Smooth muscle cell (in vitro differentiated cells): ENCODE data around the gene PRKCH. TPM values are rescaled to one million over a fixed set of nuclear protein-coding genes. Genes with fewer than 3 reads are reported as not detected.

Source experiments
- DNase-seq: peaks from one replicate; lab custom pipeline; 2025; ENCODE audit not compliant: unreplicated experiment; lab: John Stamatoyannopoulos, UW
- H2AFZ ChIP-seq: fragments of 200-600 bp; sonication (generic); 2 replicates; pipeline ENCODE4 v1.6.0; 2016; ENCODE audit warnings: antibody characterized with exemption, low read depth, mild to moderate bottlenecking
- H3F3A ChIP-seq: fragments of 200-600 bp; sonication (generic); 2 replicates; pipeline ENCODE4 v1.6.0; 2017; ENCODE audit warnings: antibody characterized with exemption, low read depth
- H3K27ac ChIP-seq: fragments of 200-600 bp; sonication (generic); 2 replicates; pipeline ENCODE4 v1.5.1; 2016; ENCODE audit warnings: low read depth, mild to moderate bottlenecking
- H3K27me3 ChIP-seq: fragments of 200-600 bp; sonication (generic); 2 replicates; pipeline ENCODE4 v1.6.1; 2016; ENCODE audit warnings: low read depth, mild to moderate bottlenecking
- H3K36me3 ChIP-seq: fragments of 200-600 bp; sonication (generic); 2 replicates; pipeline ENCODE4 v1.5.1; 2016; ENCODE audit warnings: low read depth
- H3K4me1 ChIP-seq: fragments of 200-600 bp; sonication (generic); 2 replicates; pipeline ENCODE4 v1.5.1; 2016; ENCODE audit warnings: low read depth
- H3K4me2 ChIP-seq: fragments of 200-600 bp; sonication (generic); 2 replicates; pipeline ENCODE4 v1.6.0; 2016; ENCODE audit warnings: mild to moderate bottlenecking
- H3K4me3 ChIP-seq: fragments of 200-600 bp; sonication (generic); 2 replicates; pipeline ENCODE4 v1.5.1; 2016; ENCODE audit warnings: mild to moderate bottlenecking
- H3K79me2 ChIP-seq: fragments of 200-600 bp; sonication (generic); 2 replicates; pipeline ENCODE4 v1.6.0; 2016; ENCODE audit warnings: low read depth, mild to moderate bottlenecking
- H3K9ac ChIP-seq: fragments of 200-600 bp; sonication (generic); 2 replicates; pipeline ENCODE4 v1.6.0; 2016; ENCODE audit warnings: low read depth
- H3K9me3 ChIP-seq: fragments of 200-600 bp; sonication (generic); replicated peaks from 2 replicates; pipeline ENCODE4 v1.5.1; 2016; ENCODE audit warnings: low read depth
- H4K20me1 ChIP-seq: fragments of 200-600 bp; sonication (generic); 2 replicates; pipeline ENCODE4 v1.6.0; 2016; ENCODE audit warnings: low read depth
- WGBS: methylation state at CpG from one replicate; pipeline ENCODE4 v1.1.7; 2016; ENCODE audit warnings: low lambda C conversion rate; 5-methylcytosine and 5-hydroxymethylcytosine counted together
- polyA plus RNA-seq: library from polyadenylated mRNA; unstranded; fragments of >200 nt; fragmentation: Nextera tagmentation; extraction: Ambion mirVana; gene quantifications from 2 replicates; pipeline ENCODE4 v1.2.1, GENCODE V29; 2016
- total RNA-seq: library from RNA; depleted of rRNA; stranded (reverse); fragments of >200 nt; gene quantifications from 2 replicates; pipeline ENCODE4 v1.2.3, GENCODE V29; 2014
- TF ChIP-seq, protein P1 (sequence below): fragments of 200-600 bp; sonication (generic); IDR thresholded peaks from 2 replicates; pipeline ENCODE4 v1.5.1; 2017; ENCODE audit warnings: borderline replicate concordance, mild to moderate bottlenecking, antibody characterized with exemption; ENCODE audit not compliant: insufficient read depth, poor library complexity, severe bottlenecking

PRKCH gene
- total and polyA plus RNA-seq, 2 experiments from 2014 or later = 1.5 to 7.6 TPM

DNA sequence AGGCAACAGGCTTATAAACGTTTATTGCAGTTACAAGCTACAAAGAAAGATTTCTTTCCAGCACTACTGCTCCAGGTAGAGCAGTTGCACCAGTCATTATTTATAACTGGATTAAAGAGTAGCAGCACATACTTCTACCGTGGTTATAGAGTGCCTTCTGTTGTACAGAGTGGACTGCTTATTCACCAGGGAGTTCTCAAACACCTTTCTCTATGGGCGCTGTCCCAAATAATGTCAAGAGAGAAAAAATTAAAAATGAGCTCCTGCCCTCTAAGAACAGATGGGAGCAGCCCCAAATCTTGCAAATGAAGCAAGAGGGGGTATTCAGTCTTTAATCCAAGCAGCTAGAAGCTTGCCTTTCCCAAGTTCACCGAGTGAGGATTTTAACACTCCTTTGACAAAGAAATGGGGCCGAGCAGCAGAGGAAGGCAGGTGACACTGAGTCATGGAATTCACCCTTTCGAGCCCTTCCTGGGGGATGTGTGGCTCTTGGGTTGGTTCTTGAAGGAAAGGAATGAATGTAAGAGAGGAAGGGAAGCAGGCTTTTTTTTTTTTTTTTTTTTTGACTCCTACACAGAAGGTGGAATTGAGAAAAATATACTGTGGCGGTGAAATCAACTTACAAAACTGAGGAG is 181.2 kb downstream of the PRKCH start:
- Histone ChIP-seq H3K4me2 (no peak overlapping the region), H3K9ac (peak overlapping the region; percentile 15), H3K79me2 (no peaks in the 10 kb centered on the region), H3K27me3 (no peaks in the 10 kb centered on the region), H3K4me1 (peaks cover 4% of the 10 kb centered on the region), H3K9me3 (no peaks in the 10 kb centered on the region), H3K27ac (peak overlapping the region; percentile 61), H3K36me3 (no peaks in the 10 kb centered on the region), H3K4me3 (no peak overlapping the region), H3F3A (peaks cover 15% of the 10 kb centered on the region), H2AFZ (no peak overlapping the region), H4K20me1 (no peaks in the 10 kb centered on the region)
- DNase-seq = no peak
- TF ChIP-seq, protein P1, sequence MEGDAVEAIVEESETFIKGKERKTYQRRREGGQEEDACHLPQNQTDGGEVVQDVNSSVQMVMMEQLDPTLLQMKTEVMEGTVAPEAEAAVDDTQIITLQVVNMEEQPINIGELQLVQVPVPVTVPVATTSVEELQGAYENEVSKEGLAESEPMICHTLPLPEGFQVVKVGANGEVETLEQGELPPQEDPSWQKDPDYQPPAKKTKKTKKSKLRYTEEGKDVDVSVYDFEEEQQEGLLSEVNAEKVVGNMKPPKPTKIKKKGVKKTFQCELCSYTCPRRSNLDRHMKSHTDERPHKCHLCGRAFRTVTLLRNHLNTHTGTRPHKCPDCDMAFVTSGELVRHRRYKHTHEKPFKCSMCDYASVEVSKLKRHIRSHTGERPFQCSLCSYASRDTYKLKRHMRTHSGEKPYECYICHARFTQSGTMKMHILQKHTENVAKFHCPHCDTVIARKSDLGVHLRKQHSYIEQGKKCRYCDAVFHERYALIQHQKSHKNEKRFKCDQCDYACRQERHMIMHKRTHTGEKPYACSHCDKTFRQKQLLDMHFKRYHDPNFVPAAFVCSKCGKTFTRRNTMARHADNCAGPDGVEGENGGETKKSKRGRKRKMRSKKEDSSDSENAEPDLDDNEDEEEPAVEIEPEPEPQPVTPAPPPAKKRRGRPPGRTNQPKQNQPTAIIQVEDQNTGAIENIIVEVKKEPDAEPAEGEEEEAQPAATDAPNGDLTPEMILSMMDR = no peak
- 43% methylated on average over 7 of the region's 7 CpGs for WGBS

DNA sequence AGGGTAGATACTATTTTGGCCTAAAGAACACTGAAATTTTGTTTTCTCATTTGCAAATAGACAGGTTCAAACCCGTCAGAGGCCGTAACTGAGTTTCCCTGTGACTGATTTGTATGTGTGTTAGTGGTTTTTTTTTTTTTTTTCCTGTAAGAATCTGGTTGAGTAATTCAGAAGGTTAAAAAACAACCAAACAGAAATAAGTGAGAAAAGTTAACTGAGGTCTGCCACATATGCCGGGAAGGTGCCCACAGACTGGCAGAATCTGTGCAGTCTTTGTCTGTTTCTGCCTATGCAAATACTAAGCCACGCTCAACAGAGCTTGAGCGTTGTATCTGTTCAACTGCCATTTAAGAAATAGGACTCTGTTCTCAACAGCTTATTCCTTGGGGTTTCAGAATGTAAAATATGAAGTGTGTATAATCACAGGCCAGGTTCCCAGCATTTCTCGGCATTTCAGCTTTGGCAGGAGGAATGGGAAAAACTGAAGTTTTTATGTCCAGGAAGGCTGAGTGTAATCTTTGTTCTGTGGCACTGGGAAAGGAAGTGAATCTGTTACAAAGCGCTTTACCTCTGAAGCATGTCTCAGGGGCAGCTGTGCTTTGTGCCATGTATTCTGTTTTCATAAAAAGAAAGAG is 181.9 kb downstream of the PRKCH start:
- Histone ChIP-seq H3F3A (peaks cover 15% of the 10 kb centered on the region), H2AFZ (peak overlapping the region; percentile 40), H3K36me3 (no peaks in the 10 kb centered on the region), H3K9me3 (no peaks in the 10 kb centered on the region), H3K79me2 (no peaks in the 10 kb centered on the region), H3K4me2 (no peak overlapping the region), H3K27me3 (no peaks in the 10 kb centered on the region), H3K9ac (no peak overlapping the region), H3K27ac (peak overlapping the region; percentile 61), H4K20me1 (no peaks in the 10 kb centered on the region), H3K4me1 (peaks cover 4% of the 10 kb centered on the region), H3K4me3 (no peak overlapping the region)
- WGBS = 71% methylated on average over 7 of the region's 7 CpGs
- no peak for DNase-seq
- TF ChIP-seq, protein P1 = no peak

DNA sequence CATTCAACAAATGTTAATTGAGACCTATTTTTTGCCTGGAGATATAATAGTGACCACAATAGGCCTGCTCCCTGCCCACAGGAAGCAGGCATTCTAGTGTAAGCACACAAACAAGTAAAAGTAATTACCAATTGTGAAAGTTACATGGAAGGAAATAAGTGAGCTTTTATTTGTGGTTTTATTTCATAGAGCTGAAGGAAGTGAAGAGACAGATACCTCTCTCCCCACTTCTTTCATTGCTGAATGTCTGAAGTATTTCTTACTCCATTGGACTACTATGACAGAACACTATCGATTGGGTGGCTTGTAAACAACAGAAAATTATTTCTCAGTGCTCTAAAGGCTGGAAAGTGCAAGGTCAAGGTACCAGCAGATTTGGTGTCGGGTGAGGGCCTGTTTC is 183.5 kb downstream of the PRKCH start:
- Histone ChIP-seq H3K4me3 (no peak overlapping the region), H3K9ac (no peak overlapping the region), H3K27me3 (no peaks in the 10 kb centered on the region), H4K20me1 (no peaks in the 10 kb centered on the region), H3K79me2 (no peaks in the 10 kb centered on the region), H3K4me2 (no peak overlapping the region), H3K9me3 (no peaks in the 10 kb centered on the region), H3K27ac (no peak overlapping the region), H2AFZ (no peak overlapping the region), H3K4me1 (peaks cover 4% of the 10 kb centered on the region), H3F3A (peaks cover 15% of the 10 kb centered on the region), H3K36me3 (no peaks in the 10 kb centered on the region)
- 98% methylated on average over 2 of the region's 2 CpGs for WGBS
- TF ChIP-seq, protein P1 = no peak
- DNase-seq = no peak
